HepG2 (cell line): Measurements from ENCODE around the gene PALM. TPM values are rescaled to one million over a fixed set of nuclear protein-coding genes. Genes with fewer than 3 reads are reported as not detected.
A peak's percentile ranks its signal among the peaks of the same experiment; 100 is the strongest.

Experiments used
- CBX5 ChIP-seq: sonication (generic); formaldehyde crosslinking; IDR thresholded peaks from 2 replicates; pipeline ENCODE4 v1.4.0; 2020; ENCODE audit warnings: missing genetic modification reagents, borderline replicate concordance
- ESRRA ChIP-seq: sonication (generic); formaldehyde crosslinking; IDR thresholded peaks from 2 replicates; pipeline ENCODE4 v1.5.1; 2020; ENCODE audit warnings: mild to moderate bottlenecking, low read depth, missing genetic modification reagents
- FOXO1 ChIP-seq: sonication (generic); formaldehyde crosslinking; IDR thresholded peaks from 2 replicates; pipeline ENCODE4 v1.4.0; 2020; ENCODE audit warnings: missing genetic modification reagents
- HHEX ChIP-seq: IDR thresholded peaks from 2 replicates; pipeline ENCODE4 v1.6.1; 2016; ENCODE audit warnings: control low read depth
- KLF9 ChIP-seq: IDR thresholded peaks from 2 replicates; pipeline ENCODE4 v1.6.1; 2016; ENCODE audit warnings: low read depth
- MXI1 ChIP-seq: IDR thresholded peaks from 3 replicates; pipeline ENCODE4 v1.6.1; 2012; ENCODE audit warnings: low read depth, low read length, inconsistent platforms, borderline replicate concordance
- NR1H2 ChIP-seq: sonication (generic); formaldehyde crosslinking; IDR thresholded peaks from 2 replicates; pipeline ENCODE4 v1.8.1; 2022; ENCODE audit warnings: low read depth, missing genetic modification reagents, borderline replicate concordance
- PRDM4 ChIP-seq: sonication (generic); formaldehyde crosslinking; IDR thresholded peaks from 2 replicates; pipeline ENCODE4 v1.9.0; 2021; ENCODE audit warnings: missing genetic modification reagents, borderline replicate concordance
- RELA ChIP-seq: sonication (generic); formaldehyde crosslinking; IDR thresholded peaks from 2 replicates; pipeline ENCODE4 v1.4.0; 2020; ENCODE audit warnings: missing genetic modification reagents
- ZBTB2 ChIP-seq: sonication (generic); formaldehyde crosslinking; IDR thresholded peaks from 2 replicates; pipeline ENCODE4 v1.8.0; 2022; ENCODE audit warnings: low read depth, missing genetic modification reagents
- ZNF18 ChIP-seq: sonication (generic); formaldehyde crosslinking; IDR thresholded peaks from 2 replicates; pipeline ENCODE4 v1.8.0; 2022; ENCODE audit warnings: mild to moderate bottlenecking, missing genetic modification reagents; ENCODE audit not compliant: insufficient replicate concordance
- ZNF232 ChIP-seq: sonication (generic); formaldehyde crosslinking; IDR thresholded peaks from 2 replicates; pipeline ENCODE4 v1.4.0; 2020; ENCODE audit warnings: missing genetic modification reagents, borderline replicate concordance
- ZNF333 ChIP-seq: sonication (generic); formaldehyde crosslinking; IDR thresholded peaks from 2 replicates; pipeline ENCODE4 v1.4.0; 2020; ENCODE audit warnings: mild to moderate bottlenecking, missing genetic modification reagents, borderline replicate concordance
- ZNF670 ChIP-seq: sonication (generic); formaldehyde crosslinking; IDR thresholded peaks from 2 replicates; pipeline ENCODE4 v1.8.0; 2022; ENCODE audit warnings: mild to moderate bottlenecking, missing genetic modification reagents, borderline replicate concordance
- ZNF761 ChIP-seq: sonication (generic); formaldehyde crosslinking; conservative IDR thresholded peaks from 2 replicates; pipeline ENCODE4 v1.4.0; 2020; ENCODE audit warnings: mild to moderate bottlenecking, missing genetic modification reagents
- ZNF83 ChIP-seq: sonication (generic); formaldehyde crosslinking; IDR thresholded peaks from 2 replicates; pipeline ENCODE4 v1.4.0; 2020; ENCODE audit warnings: missing genetic modification reagents, mild to moderate bottlenecking, borderline replicate concordance
- ZSCAN21 ChIP-seq: sonication (generic); formaldehyde crosslinking; IDR thresholded peaks from 2 replicates; pipeline ENCODE4 v1.8.0; 2022; ENCODE audit warnings: mild to moderate bottlenecking, missing genetic modification reagents, moderate library complexity, borderline replicate concordance
- polyA plus RNA-seq, 8 experiments: library from polyadenylated mRNA; depleted of rRNA in 3 of 8; stranded (reverse) in 7 of 8; unstranded in 1 of 8; fragments of >200 nt; fragmentation: Illumina TruSeq in 4 of 8; extraction: Trizol in 4 of 8; gene quantifications; 2 replicates each; pipeline versions ENCODE4 v1.2.1 to v1.2.3, GENCODE V29; 2011 to 2016; ENCODE audit warnings: low read depth in 4 of 8, missing spikeins in 1 of 8, mixed read lengths in 1 of 8; ENCODE audit not compliant: insufficient read depth in 1 of 8
- total RNA-seq, 5 experiments: library from RNA; depleted of rRNA; stranded (reverse); fragments of >200 nt; fragmentation: Illumina TruSeq; extraction: Trizol; gene quantifications; 2 replicates each; pipeline ENCODE4 v1.2.3, GENCODE V29; 2016; ENCODE audit warnings: low read depth in 1 of 5
- TF ChIP-seq, protein P1 (sequence below): sonication (generic); formaldehyde crosslinking; IDR thresholded peaks from 2 replicates; pipeline ENCODE4 v1.5.0; 2020; ENCODE audit warnings: mild to moderate bottlenecking, missing genetic modification reagents

PALM gene
- total and polyA plus RNA-seq, 2 of the 13 experiments (the other 11 are each of a cell fraction or from before 2014, with no cell fraction given): 4.0 to 9.7 TPM

DNA sequence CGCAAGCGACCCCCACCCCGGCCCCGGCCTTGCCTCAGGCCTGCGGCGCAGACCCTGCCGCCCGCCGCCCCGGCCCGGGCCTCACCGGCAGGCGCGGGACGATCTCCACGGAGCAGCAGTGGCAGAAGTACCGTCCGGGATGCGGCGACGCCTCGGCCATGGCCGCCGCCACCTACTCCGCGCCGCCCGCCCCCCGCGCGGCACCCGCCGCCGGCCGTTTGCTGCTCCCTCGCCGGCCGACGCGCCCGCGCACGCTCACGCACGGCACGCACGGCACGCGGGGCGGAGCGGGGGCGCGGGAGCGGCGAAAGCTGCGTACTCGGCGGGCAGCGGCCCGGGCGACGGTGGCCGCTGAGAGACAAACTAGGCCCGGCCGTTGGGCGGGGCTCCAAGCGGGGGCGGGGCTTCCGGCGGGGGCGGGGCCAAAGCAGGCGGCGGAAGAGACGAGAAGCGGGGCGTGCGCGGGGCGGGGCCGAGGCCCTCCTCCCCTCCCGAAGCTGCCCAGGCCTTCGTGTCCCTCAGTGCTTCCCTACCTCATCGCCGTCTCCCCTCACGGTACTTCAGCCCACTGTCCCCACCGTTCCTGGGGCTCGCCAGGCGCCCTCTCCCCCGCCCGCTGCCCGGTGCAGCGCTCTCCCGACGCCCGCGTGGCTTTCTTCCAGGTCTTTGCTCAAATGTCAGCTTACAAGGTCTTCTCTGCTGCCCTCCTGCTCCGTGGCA is 45.6 kb upstream of the PALM start, which contains the start of gene RNF126 (continued):
- TF ChIP-seq ZNF333 (CRISPR knock-in tag) (no peak), HHEX (CRISPR knock-in tag) (no peak), ZNF761 (CRISPR knock-in tag) (no peak), ZNF232 (CRISPR knock-in tag) (peak; percentile 47; the same call in 1 of the 2 replicates), ZBTB2 (CRISPR knock-in tag) (peak; percentile 93), MXI1 (peak; percentile 71; the same call in 1 of the 3 replicates), CBX5 (peak; percentile 42; the same call in 1 of the 2 replicates), PRDM4 (no peak), FOXO1 (CRISPR knock-in tag) (no peak), ZSCAN21 (no peak; the same call in 1 of the 2 replicates), NR1H2 (CRISPR knock-in tag) (no peak), RELA (CRISPR knock-in tag) (no peak), KLF9 (CRISPR knock-in tag) (no peak), ESRRA (no peak), ZNF18 (CRISPR knock-in tag) (no peak), ZNF83 (CRISPR knock-in tag) (peak; percentile 56; the same call in 1 of the 2 replicates), ZNF670 (CRISPR knock-in tag) (no peak)
- TF ChIP-seq, protein P1, sequence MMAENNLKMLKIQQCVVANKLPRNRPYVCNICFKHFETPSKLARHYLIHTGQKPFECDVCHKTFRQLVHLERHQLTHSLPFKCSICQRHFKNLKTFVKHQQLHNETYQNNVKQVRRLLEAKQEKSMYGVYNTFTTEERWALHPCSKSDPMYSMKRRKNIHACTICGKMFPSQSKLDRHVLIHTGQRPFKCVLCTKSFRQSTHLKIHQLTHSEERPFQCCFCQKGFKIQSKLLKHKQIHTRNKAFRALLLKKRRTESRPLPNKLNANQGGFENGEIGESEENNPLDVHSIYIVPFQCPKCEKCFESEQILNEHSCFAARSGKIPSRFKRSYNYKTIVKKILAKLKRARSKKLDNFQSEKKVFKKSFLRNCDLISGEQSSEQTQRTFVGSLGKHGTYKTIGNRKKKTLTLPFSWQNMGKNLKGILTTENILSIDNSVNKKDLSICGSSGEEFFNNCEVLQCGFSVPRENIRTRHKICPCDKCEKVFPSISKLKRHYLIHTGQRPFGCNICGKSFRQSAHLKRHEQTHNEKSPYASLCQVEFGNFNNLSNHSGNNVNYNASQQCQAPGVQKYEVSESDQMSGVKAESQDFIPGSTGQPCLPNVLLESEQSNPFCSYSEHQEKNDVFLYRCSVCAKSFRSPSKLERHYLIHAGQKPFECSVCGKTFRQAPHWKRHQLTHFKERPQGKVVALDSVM (CRISPR knock-in tag): no peak
